GM12878 (cell line): ENCODE measurements around the gene MAGI1. TPM values are rescaled to one million over a fixed set of nuclear protein-coding genes. Genes with fewer than 3 reads are reported as not detected.

Source experiments
- ATAC-seq: fragments of 200-7000 bp; cut with Tn5 transposase; 3 replicates; pipeline ENCODE4 v1.9.1; 2020; ENCODE audit warnings: mild to moderate bottlenecking, moderate library complexity
- BruUV-seq: library from RNA; stranded (reverse); fragments of 400-500 nt; replicated peaks from 2 replicates; lab custom pipeline; 2021; lab: Mats Ljungman, UMichigan
- CTCF ChIA-PET: fragments of 300-600 bp; sonication (Branson Sonifier 250); formaldehyde crosslinking; extraction: SDS; loops from one replicate; lab custom pipeline; 2021; ENCODE audit warnings: inconsistent platforms; lab: Yijun Ruan, JAX
- POLR2A ChIA-PET: fragments of 350-600 bp; formaldehyde crosslinking; extraction: SDS; loops from one replicate; lab custom pipeline; 2021; ENCODE audit warnings: inconsistent platforms; lab: Charles Lee
- RAD21 ChIA-PET: fragments of 300-600 bp; sonication (Branson Sonifier 250); formaldehyde crosslinking; loops from one replicate; lab custom pipeline; 2023; ENCODE audit warnings: antibody characterized with exemption; ENCODE audit not compliant: unreplicated experiment; lab: Charles Lee
- SMC1A ChIA-PET: fragments of 300-600 bp; sonication (Branson Sonifier 250); formaldehyde crosslinking; loops from one replicate; lab custom pipeline; 2023; ENCODE audit not compliant: unreplicated experiment, uncharacterized antibody; lab: Charles Lee
- DNase-seq: peaks from one replicate; pipeline ENCODE4 v3.0.0-alpha.2; 2011; ENCODE audit warnings: low read depth, low spot score
- FAIRE-seq: peaks from 3 replicates; lab custom pipeline; 2011; peaks lifted over from hg19 to GRCh38; lab: Jason Lieb, UNC
- H2AFZ ChIP-seq: 2 replicates; pipeline ENCODE4 v1.6.0; 2011; ENCODE audit warnings: low read depth, low read length, control low read depth; ENCODE audit not compliant: control insufficient read depth
- H3K27ac ChIP-seq: 2 replicates; pipeline ENCODE4 v1.5.1; 2011; ENCODE audit warnings: control low read depth; ENCODE audit not compliant: control insufficient read depth, insufficient read depth
- H3K27me3 ChIP-seq, 2 experiments: replicated peaks in 1 of 2; 2 replicates each; pipeline versions ENCODE4 v1.6.0 to v1.6.1; 2011; ENCODE audit warnings: low read length in 1 of 2; ENCODE audit not compliant: control insufficient read depth in 2 of 2, insufficient read depth in 2 of 2
- H3K36me3 ChIP-seq, 2 experiments: 2 replicates each; pipeline ENCODE4 v1.5.1; 2011; ENCODE audit warnings: low read length in 1 of 2; ENCODE audit not compliant: control insufficient read depth in 2 of 2, insufficient read depth in 2 of 2
- H3K4me1 ChIP-seq: 2 replicates; pipeline ENCODE4 v1.6.1; 2011; ENCODE audit warnings: mild to moderate bottlenecking, low read length, moderate library complexity, mixed read lengths; ENCODE audit not compliant: control insufficient read depth, insufficient read depth
- H3K4me2 ChIP-seq: 2 replicates; pipeline ENCODE4 v1.6.0; 2011; ENCODE audit warnings: control low read depth; ENCODE audit not compliant: control insufficient read depth, insufficient read depth
- H3K4me3 ChIP-seq: fragments of 200-600 bp; sonication (generic); 2 replicates; pipeline ENCODE4 v1.5.1; 2016
- H3K79me2 ChIP-seq: 2 replicates; pipeline ENCODE4 v1.6.0; 2011; ENCODE audit warnings: low read length; ENCODE audit not compliant: control insufficient read depth, insufficient read depth
- H3K9ac ChIP-seq: 2 replicates; pipeline ENCODE4 v1.8.0; 2011; ENCODE audit warnings: low read length, control low read depth, mixed read lengths; ENCODE audit not compliant: control insufficient read depth, insufficient read depth
- H3K9me3 ChIP-seq: replicated peaks from 3 replicates; pipeline ENCODE4 v1.5.1; 2011; ENCODE audit warnings: mild to moderate bottlenecking, low read length; ENCODE audit not compliant: control insufficient read depth, insufficient read depth
- H4K20me1 ChIP-seq: 2 replicates; pipeline ENCODE4 v1.6.0; 2011; ENCODE audit not compliant: control insufficient read depth, insufficient read depth
- ASH2L ChIP-seq: fragments of 300-600, 200-600 bp; sonication (generic); IDR thresholded peaks from 2 replicates; pipeline ENCODE4 v1.6.1; 2017; ENCODE audit warnings: low read depth, mild to moderate bottlenecking, borderline replicate concordance
- CREM ChIP-seq: IDR thresholded peaks from 2 replicates; pipeline ENCODE4 v1.6.1; 2014; ENCODE audit warnings: antibody characterized with exemption, low read depth
- HDGF ChIP-seq: fragments of 450-650 bp; IDR thresholded peaks from 2 replicates; pipeline ENCODE4 v1.6.1; 2016; ENCODE audit warnings: antibody characterized with exemption
- JUNB ChIP-seq: IDR thresholded peaks from 2 replicates; pipeline ENCODE4 v1.6.1; 2016; ENCODE audit warnings: antibody characterized with exemption, mild to moderate bottlenecking
- MXI1 ChIP-seq: fragments of 150-350 bp; IDR thresholded peaks from 2 replicates; pipeline ENCODE4 v1.6.1; 2011; ENCODE audit warnings: low read depth, mild to moderate bottlenecking, inconsistent platforms, low read length, improper control_type of control experiment
- NBN ChIP-seq: fragments of 450-650 bp; IDR thresholded peaks from 2 replicates; pipeline ENCODE4 v1.6.1; 2016
- NR2F1 ChIP-seq: fragments of 450-650 bp; conservative IDR thresholded peaks from 2 replicates; pipeline ENCODE4 v1.6.1; 2017; ENCODE audit warnings: mild to moderate bottlenecking
- POLR2AphosphoS2 ChIP-seq: IDR thresholded peaks from 2 replicates; pipeline ENCODE4 v1.6.1; 2011; ENCODE audit warnings: low read depth, mild to moderate bottlenecking, low read length, improper control_type of control experiment, moderate library complexity
- RB1 ChIP-seq: fragments of 450-650 bp; formaldehyde crosslinking; IDR thresholded peaks from 2 replicates; pipeline ENCODE4 v1.6.1; 2017; ENCODE audit warnings: mild to moderate bottlenecking, borderline replicate concordance
- SMAD5 ChIP-seq: IDR thresholded peaks from 2 replicates; pipeline ENCODE4 v1.6.1; 2016; ENCODE audit warnings: antibody characterized with exemption, low read depth
- SP1 ChIP-seq: IDR thresholded peaks from one replicate; pipeline ENCODE4 v1.6.1; 2011; ENCODE audit warnings: low read depth, low read length
- SREBF1 ChIP-seq: IDR thresholded peaks from 2 replicates; pipeline ENCODE4 v1.6.1; 2012; ENCODE audit warnings: mild to moderate bottlenecking, low read length
- TCF3 ChIP-seq: IDR thresholded peaks from 2 replicates; pipeline ENCODE4 v1.6.1; 2012; ENCODE audit warnings: low read depth, mild to moderate bottlenecking, low read length, borderline replicate concordance; ENCODE audit not compliant: insufficient read depth
- ZNF622 ChIP-seq: fragments of 450-650 bp; IDR thresholded peaks from 2 replicates; pipeline ENCODE4 v1.6.1; 2017; ENCODE audit warnings: mild to moderate bottlenecking, inconsistent platforms
- ZSCAN29 ChIP-seq: fragments of 450-650 bp; IDR thresholded peaks from 2 replicates; pipeline ENCODE4 v1.6.1; 2017; ENCODE audit warnings: mild to moderate bottlenecking, moderate library complexity
- WGBS: methylation state at CpG from one replicate; pipeline ENCODE4 v1.1.6; 2016; ENCODE audit warnings: low lambda C conversion rate; ENCODE audit not compliant: insufficient replicate concordance, insufficient coverage; ENCODE audit errors: missing lambda C conversion rate; 5-methylcytosine and 5-hydroxymethylcytosine counted together
- in situ Hi-C: fragments of 300-500 bp; cut with MboI; formaldehyde crosslinking; loops from 9 replicates; pipeline ENCODE4 v1.14.3; 2018; ENCODE audit warnings: mixed read lengths
- intact Hi-C: fragments of 100-400 bp; cut with micrococcal nuclease; formaldehyde crosslinking; loops from one replicate; pipeline ENCODE4 v1.14.2; 2022; ENCODE audit not compliant: unreplicated experiment
- polyA plus RNA-seq, 11 experiments: library from polyadenylated mRNA; depleted of rRNA in 4 of 11; unstranded in 6 of 11; stranded (reverse) in 5 of 11; fragments of >200 nt; fragmentation: Nextera tagmentation in 4 of 11; fragmentation: Illumina TruSeq in 1 of 11; extraction: Ambion mirVana in 4 of 11; extraction: Trizol in 1 of 11; gene quantifications; 1 replicate in 1 of 11; 2 replicates in 10 of 11; pipeline versions ENCODE4 v1.2.1 to v1.2.3, GENCODE V29; 2011 to 2016; ENCODE audit warnings: inconsistent platforms in 2 of 11, missing spikeins in 2 of 11, low read depth in 1 of 11
- total RNA-seq, 4 experiments: library from RNA; depleted of rRNA in 3 of 4; stranded (reverse); fragments of >200 nt in 3 of 4; fragmentation: Illumina TruSeq in 1 of 4; extraction: Trizol in 1 of 4; gene quantifications; 2 replicates each; pipeline versions ENCODE4 v1.2.1 to v1.2.3, GENCODE V29; 2013 to 2021
- TF ChIP-seq, protein P1 (sequence below): IDR thresholded peaks from 2 replicates; pipeline ENCODE4 v1.6.1; 2012; ENCODE audit warnings: mild to moderate bottlenecking, low read depth, low read length
- TF ChIP-seq, protein P2 (sequence below): fragments of 450-650 bp; conservative IDR thresholded peaks from 2 replicates; pipeline ENCODE4 v1.6.1; 2017; ENCODE audit warnings: mild to moderate bottlenecking, moderate library complexity

MAGI1 gene
- total and polyA plus RNA-seq, 10 of the 15 experiments (the other 5 are each of a cell fraction or from before 2014, with no cell fraction given): 0.02 to 3.3 (median 0.29) TPM; not detected in 1

DNA sequence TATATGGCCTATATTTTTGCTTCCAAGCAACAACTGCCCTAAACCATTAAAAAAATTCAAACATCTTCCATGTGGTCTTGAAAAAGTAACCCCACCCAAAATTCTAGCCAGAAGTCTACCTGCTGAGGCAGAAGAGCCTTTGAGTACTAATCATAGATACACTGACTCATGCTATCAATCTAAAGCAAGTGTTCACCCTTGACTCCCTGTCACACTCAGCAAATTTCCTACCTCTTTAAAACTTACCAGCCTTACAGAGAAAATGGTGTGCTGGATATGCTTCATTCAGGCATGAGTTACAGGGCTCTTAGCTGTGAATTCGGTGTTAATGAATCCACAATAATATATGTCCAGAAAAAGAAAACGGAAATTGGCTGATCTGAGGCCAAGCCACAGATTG lies 373.8 kb downstream of the MAGI1 start (continued):
- TF ChIP-seq, protein P1, sequence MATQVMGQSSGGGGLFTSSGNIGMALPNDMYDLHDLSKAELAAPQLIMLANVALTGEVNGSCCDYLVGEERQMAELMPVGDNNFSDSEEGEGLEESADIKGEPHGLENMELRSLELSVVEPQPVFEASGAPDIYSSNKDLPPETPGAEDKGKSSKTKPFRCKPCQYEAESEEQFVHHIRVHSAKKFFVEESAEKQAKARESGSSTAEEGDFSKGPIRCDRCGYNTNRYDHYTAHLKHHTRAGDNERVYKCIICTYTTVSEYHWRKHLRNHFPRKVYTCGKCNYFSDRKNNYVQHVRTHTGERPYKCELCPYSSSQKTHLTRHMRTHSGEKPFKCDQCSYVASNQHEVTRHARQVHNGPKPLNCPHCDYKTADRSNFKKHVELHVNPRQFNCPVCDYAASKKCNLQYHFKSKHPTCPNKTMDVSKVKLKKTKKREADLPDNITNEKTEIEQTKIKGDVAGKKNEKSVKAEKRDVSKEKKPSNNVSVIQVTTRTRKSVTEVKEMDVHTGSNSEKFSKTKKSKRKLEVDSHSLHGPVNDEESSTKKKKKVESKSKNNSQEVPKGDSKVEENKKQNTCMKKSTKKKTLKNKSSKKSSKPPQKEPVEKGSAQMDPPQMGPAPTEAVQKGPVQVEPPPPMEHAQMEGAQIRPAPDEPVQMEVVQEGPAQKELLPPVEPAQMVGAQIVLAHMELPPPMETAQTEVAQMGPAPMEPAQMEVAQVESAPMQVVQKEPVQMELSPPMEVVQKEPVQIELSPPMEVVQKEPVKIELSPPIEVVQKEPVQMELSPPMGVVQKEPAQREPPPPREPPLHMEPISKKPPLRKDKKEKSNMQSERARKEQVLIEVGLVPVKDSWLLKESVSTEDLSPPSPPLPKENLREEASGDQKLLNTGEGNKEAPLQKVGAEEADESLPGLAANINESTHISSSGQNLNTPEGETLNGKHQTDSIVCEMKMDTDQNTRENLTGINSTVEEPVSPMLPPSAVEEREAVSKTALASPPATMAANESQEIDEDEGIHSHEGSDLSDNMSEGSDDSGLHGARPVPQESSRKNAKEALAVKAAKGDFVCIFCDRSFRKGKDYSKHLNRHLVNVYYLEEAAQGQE: no peak
- no peak for TF ChIP-seq POLR2AphosphoS2
- TF ChIP-seq, protein P2, sequence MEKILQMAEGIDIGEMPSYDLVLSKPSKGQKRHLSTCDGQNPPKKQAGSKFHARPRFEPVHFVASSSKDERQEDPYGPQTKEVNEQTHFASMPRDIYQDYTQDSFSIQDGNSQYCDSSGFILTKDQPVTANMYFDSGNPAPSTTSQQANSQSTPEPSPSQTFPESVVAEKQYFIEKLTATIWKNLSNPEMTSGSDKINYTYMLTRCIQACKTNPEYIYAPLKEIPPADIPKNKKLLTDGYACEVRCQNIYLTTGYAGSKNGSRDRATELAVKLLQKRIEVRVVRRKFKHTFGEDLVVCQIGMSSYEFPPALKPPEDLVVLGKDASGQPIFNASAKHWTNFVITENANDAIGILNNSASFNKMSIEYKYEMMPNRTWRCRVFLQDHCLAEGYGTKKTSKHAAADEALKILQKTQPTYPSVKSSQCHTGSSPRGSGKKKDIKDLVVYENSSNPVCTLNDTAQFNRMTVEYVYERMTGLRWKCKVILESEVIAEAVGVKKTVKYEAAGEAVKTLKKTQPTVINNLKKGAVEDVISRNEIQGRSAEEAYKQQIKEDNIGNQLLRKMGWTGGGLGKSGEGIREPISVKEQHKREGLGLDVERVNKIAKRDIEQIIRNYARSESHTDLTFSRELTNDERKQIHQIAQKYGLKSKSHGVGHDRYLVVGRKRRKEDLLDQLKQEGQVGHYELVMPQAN: no peak
- TF ChIP-seq SMAD5: no peak
- no peak for TF ChIP-seq ZSCAN29
- no peak for TF ChIP-seq NBN
- no peak for TF ChIP-seq JUNB
- TF ChIP-seq, all 136 proteins: peak for 0

DNA sequence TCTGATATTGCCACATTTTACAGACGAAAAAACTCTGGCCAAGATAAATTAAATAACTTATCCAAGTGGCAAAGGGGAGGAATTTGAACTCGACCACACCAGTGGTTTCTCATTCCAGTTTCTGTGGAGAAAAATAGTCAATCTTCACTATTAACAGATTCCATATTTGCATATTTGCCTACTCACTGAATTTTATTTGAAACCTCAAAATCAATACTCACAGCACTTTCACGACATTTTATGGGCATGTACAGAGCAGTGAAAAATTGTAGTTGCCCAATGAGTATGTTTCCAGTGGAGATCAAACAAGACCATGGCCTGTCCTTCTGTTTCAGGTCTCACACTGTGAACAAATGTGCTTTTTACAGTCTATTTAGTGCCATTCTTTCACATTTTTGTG lies 374.3 kb downstream of the MAGI1 start:
- no peak overlapping the region for H3K4me2 ChIP-seq
- WGBS: 0% methylated on average over 3 of the region's 3 CpGs
- H3K79me2 ChIP-seq: no peaks in the 10 kb centered on the region
- ChIA-PET CTCF (no interaction called here), SMC1A (no interaction called here), RAD21 (no interaction called here), POLR2A (no interaction called here)
- ATAC-seq: no peak
- FAIRE-seq: no peak
- no peak overlapping the region for H3K9ac ChIP-seq
- intact Hi-C loops: no loop called here
- no peaks in the 10 kb centered on the region for H3K4me1 ChIP-seq
- H3K36me3 ChIP-seq: no peaks in the 10 kb centered on the region
- no TSS peak for BruUV-seq
- H3K9me3 ChIP-seq: no peaks in the 10 kb centered on the region
- H2AFZ ChIP-seq: no peak overlapping the region
- TF ChIP-seq ZNF622 (no peak), CREM (no peak), TCF3 (no peak), ASH2L (no peak), RB1 (no peak), SP1 (no peak), SREBF1 (no peak), MXI1 (no peak), HDGF (no peak), NBN (no peak), NR2F1 (no peak)
- TF ChIP-seq, protein P1: no peak
- in situ Hi-C loops: no loop called here
- H4K20me1 ChIP-seq: no peaks in the 10 kb centered on the region
- no peaks in the 10 kb centered on the region for H3K27me3 ChIP-seq
- DNase-seq: no peak
- H3K4me3 ChIP-seq: no peak overlapping the region
- no peak overlapping the region for H3K27ac ChIP-seq
